Stimulated activated naive CD8-positive, alpha-beta T cell treated with anti-CD3 and anti-CD28 coated beads, Interleukin-15, Interleukin-2, amounts not matched to agents 100 ng/mL and 50 ng/mL, for 24 hours (primary cell): ENCODE results near the gene PLCB4.

Experiments used
- H3K27ac Mint-ChIP-seq: one replicate; pipeline ENCODE4 v1.8.0; 2021; ENCODE audit warnings: mild to moderate bottlenecking, mixed read lengths
- H3K27me3 Mint-ChIP-seq: one replicate; pipeline ENCODE4 v1.8.0; 2021; ENCODE audit warnings: mixed read lengths
- H3K36me3 Mint-ChIP-seq: one replicate; pipeline ENCODE4 v1.8.0; 2021; ENCODE audit warnings: low read depth, mixed read lengths
- H3K4me1 Mint-ChIP-seq: one replicate; pipeline ENCODE4 v1.8.0; 2021; ENCODE audit warnings: low read depth, mixed read lengths
- H3K4me3 Mint-ChIP-seq: one replicate; pipeline ENCODE4 v1.8.0; 2021; ENCODE audit warnings: mild to moderate bottlenecking, mixed read lengths
- H3K9me3 Mint-ChIP-seq: one replicate; pipeline ENCODE4 v1.8.0; 2021; ENCODE audit warnings: mixed read lengths

The PLCB4 gene

DNA sequence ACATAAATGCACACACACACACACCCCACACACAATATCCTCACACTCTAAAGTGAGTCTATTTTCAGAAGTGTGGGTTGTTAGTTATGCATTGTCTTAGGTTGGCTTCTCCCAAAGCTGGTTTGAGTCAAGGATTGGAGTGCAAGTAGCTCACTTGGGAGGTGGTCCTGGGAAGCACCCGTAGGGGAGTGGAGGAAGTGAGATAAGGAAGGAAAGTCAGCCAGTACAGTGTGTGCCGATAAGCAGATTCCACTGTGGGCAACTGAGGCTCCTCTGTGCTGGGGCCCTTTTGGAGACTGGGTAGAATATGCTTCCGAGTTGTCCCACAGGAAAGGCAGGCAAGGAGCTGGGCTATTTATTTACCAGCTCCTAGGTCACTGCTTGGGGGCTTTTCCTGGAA lies 67.2 kb downstream of the PLCB4 start:
- Mint-ChIP-seq H3K4me3 (no peak overlapping the region), H3K4me1 (no peaks in the 10 kb centered on the region), H3K9me3 (peaks cover 6% of the 10 kb centered on the region), H3K27me3 (no peaks in the 10 kb centered on the region), H3K36me3 (no peaks in the 10 kb centered on the region), H3K27ac (no peak overlapping the region)

- Mint-ChIP-seq H3K36me3 (no peaks in the 10 kb centered on the region), H3K4me3 (no peak overlapping the region), H3K9me3 (peaks cover 3% of the 10 kb centered on the region), H3K27ac (no peak overlapping the region), H3K27me3 (no peaks in the 10 kb centered on the region), H3K4me1 (no peaks in the 10 kb centered on the region)
Measured at GRCh38 chr20:9137001-9137400, 68.1 kb downstream of the PLCB4 start.

DNA sequence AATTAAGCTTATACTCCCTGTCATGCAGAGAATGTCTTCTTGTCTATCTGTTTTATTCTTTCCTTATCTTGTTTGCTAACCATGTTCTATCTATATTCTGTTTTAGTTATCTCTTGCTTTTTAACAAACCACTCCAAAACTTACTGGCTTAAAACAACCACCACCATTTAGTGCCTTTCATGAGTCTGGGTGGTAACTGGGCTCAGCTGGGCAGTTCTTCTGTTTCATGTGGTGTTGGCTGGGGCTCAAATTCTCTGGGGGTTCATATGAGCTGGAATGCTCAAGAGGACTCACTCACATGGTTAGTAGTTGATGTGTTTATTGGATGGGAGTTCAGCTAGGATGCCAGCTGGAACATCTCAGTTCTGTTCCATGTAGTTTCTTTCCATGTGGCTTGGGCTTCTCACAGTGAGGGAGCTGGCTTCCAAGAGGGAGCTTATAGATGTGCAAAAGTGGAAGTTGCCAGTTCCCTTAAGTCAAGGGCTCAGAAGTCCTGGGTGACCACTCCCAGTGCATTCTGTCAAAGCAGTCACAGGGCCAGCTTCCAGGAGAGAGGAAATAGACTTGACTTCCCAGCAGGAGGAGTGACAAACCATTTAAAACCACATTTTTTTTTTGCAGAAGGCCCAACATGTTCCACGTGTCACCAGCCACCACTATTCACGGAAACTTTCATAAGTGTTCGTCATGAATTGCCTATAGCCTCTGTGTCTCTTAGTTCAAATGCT lies 70.4 kb downstream of the PLCB4 start:
- H3K4me3 Mint-ChIP-seq, result no peak overlapping the region
- H3K9me3 Mint-ChIP-seq, result peaks cover 5% of the 10 kb centered on the region
- no peaks in the 10 kb centered on the region for H3K27me3 Mint-ChIP-seq
- no peaks in the 10 kb centered on the region for H3K4me1 Mint-ChIP-seq
- no peak overlapping the region for H3K27ac Mint-ChIP-seq
- H3K36me3 Mint-ChIP-seq, result no peaks in the 10 kb centered on the region

DNA sequence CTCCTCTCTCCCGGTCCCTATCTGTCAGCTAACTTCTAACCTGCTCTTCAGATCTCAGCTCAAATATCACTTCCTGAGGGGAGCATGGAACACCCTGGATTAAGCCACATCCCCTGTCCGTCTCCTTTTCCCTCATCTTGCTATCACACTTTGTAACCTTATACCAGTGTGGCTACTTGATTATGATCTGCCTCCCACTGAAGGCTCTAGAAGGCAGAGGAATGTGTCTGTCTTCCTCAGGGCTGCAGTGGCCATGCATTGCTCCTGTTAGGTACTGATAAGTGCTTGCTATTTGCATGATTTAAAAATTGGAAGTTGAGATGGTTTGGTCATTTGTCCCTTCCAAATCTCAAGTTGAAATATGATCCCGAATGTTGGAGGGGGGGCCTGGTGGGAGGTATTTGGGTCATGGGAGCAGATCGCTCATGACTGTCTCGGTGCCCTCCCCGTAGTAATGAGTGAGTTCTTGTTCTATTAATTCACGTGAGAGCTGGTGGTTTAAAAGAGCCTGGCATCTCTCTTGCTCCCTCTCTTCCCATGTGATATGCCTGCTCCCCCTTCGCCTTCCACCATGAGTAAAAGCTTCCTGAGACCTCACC lies 71.4 kb downstream of the PLCB4 start:
- Mint-ChIP-seq H3K36me3 (no peaks in the 10 kb centered on the region), H3K27ac (no peak overlapping the region), H3K27me3 (no peaks in the 10 kb centered on the region)

GRCh38 chr20:9141070-9141469 lies 72.2 kb downstream of the PLCB4 start:
- Mint-ChIP-seq H3K36me3 (no peaks in the 10 kb centered on the region), H3K4me1 (no peaks in the 10 kb centered on the region), H3K4me3 (no peak overlapping the region), H3K27ac (no peak overlapping the region), H3K27me3 (no peaks in the 10 kb centered on the region), H3K9me3 (peaks cover 9% of the 10 kb centered on the region)

More for the DNA sequence above, 71.4 kb downstream of the PLCB4 start:
- H3K9me3 Mint-ChIP-seq, result peaks cover 5% of the 10 kb centered on the region
- H3K4me3 Mint-ChIP-seq, result no peak overlapping the region
- no peaks in the 10 kb centered on the region for H3K4me1 Mint-ChIP-seq

DNA sequence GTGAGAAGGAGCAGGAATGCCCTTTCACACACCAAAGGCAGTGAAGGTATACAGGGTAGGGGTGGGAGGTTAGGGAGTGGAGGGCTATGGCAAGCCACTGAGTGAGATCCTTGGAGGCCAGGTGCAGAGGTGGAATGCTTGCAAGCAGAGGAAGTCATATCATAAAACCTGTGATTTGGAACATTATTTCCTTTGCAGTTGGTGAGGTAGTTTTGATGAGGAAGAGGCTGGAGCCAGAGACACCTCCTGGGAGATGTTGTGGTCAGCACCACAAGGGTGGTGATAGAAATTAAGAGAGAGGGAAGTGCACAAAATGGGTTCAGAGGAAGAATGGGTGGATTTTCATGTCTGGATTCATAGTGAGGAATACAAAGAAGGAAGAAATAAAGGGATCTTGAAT lies 73.0 kb downstream of the PLCB4 start:
- H3K4me1 Mint-ChIP-seq, result no peaks in the 10 kb centered on the region
- peaks cover 9% of the 10 kb centered on the region for H3K9me3 Mint-ChIP-seq
- H3K27ac Mint-ChIP-seq, result no peak overlapping the region

DNA sequence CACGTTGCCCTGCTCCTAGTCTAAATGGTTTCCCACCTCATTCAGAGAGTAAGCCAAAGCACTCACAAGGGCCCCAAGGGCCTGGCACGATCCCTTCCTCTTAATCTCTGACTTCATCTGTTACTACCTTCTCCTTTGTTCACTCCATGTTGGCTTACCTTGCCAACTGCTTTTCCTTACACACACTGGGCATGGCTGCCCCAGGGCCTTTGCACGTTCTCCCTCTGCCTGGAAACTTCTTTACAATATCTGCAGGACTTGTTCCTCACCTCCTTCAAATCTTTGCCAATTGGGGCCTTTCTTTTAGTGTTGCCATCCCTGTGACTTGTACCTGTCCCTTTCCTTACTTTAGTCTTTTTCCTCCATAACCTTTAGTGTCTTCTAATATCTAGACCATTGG lies 73.9 kb downstream of the PLCB4 start:
- H3K4me1 Mint-ChIP-seq, result no peaks in the 10 kb centered on the region
- no peaks in the 10 kb centered on the region for H3K36me3 Mint-ChIP-seq
- H3K27me3 Mint-ChIP-seq, result no peaks in the 10 kb centered on the region
- H3K27ac Mint-ChIP-seq, result no peak overlapping the region
- peaks cover 9% of the 10 kb centered on the region for H3K9me3 Mint-ChIP-seq
- no peak overlapping the region for H3K4me3 Mint-ChIP-seq

More for the DNA sequence above, 73.0 kb downstream of the PLCB4 start:
- Mint-ChIP-seq H3K36me3 (no peaks in the 10 kb centered on the region), H3K27me3 (no peaks in the 10 kb centered on the region), H3K4me3 (no peak overlapping the region)

GRCh38 chr20:9143926-9144325 lies 75.0 kb downstream of the PLCB4 start:
- no peak overlapping the region for H3K4me3 Mint-ChIP-seq
- H3K27ac Mint-ChIP-seq, result no peak overlapping the region
- no peaks in the 10 kb centered on the region for H3K4me1 Mint-ChIP-seq
- H3K36me3 Mint-ChIP-seq, result no peaks in the 10 kb centered on the region
- peaks cover 9% of the 10 kb centered on the region for H3K9me3 Mint-ChIP-seq
- H3K27me3 Mint-ChIP-seq, result no peaks in the 10 kb centered on the region

DNA sequence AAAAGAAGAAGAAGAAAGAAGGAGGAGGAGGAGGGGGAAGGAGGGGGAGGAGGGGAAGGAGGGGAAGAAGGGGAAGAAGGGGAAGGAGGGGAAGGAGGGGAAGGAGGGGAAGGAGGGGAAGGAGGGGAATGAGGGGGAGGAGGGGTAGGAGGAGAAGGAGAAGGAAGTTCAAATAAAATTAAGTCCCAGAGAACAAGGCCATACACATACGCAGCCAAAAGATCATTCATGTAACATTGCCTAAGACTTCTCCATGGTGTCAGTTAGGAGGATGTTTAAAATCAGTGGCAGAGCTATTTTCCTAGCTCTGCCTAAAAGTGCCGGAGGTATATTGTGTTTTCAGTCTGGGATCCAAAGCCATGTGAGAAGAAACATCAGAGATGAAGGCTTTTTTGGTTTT lies 75.8 kb downstream of the PLCB4 start:
- no peak overlapping the region for H3K4me3 Mint-ChIP-seq
- peaks cover 9% of the 10 kb centered on the region for H3K9me3 Mint-ChIP-seq
- no peaks in the 10 kb centered on the region for H3K4me1 Mint-ChIP-seq
- no peaks in the 10 kb centered on the region for H3K36me3 Mint-ChIP-seq
- H3K27me3 Mint-ChIP-seq, result no peaks in the 10 kb centered on the region
- H3K27ac Mint-ChIP-seq, result no peak overlapping the region

- no peaks in the 10 kb centered on the region for H3K27me3 Mint-ChIP-seq
- H3K4me1 Mint-ChIP-seq, result no peaks in the 10 kb centered on the region
- H3K4me3 Mint-ChIP-seq, result no peak overlapping the region
- H3K36me3 Mint-ChIP-seq, result no peaks in the 10 kb centered on the region
- no peak overlapping the region for H3K27ac Mint-ChIP-seq
- H3K9me3 Mint-ChIP-seq, result peaks cover 9% of the 10 kb centered on the region
Measured at GRCh38 chr20:9145142-9145541, 76.3 kb downstream of the PLCB4 start.

DNA sequence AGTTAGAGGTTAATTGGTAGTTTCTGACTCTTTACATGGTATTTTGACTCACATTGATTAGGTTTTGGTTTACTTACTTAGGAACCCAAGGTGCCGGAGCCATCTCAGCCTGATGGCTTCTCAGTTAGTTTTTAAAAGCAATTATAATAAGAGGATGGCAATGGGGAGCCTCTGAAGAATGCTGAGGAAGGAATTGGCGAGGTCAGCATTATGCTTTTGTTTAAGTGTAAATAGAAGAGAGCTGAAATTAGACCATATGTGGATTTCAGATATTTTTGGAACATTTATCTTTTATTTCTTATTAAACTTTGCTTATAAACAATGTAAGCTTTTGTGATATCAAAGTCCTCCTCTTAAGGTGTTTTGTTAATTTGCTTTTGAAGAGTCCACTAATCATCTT lies 77.8 kb downstream of the PLCB4 start:
- H3K9me3 Mint-ChIP-seq, result peaks cover 13% of the 10 kb centered on the region
- H3K27me3 Mint-ChIP-seq, result no peaks in the 10 kb centered on the region
- H3K4me3 Mint-ChIP-seq, result no peak overlapping the region
- H3K27ac Mint-ChIP-seq, result no peak overlapping the region
- no peaks in the 10 kb centered on the region for H3K4me1 Mint-ChIP-seq
- no peaks in the 10 kb centered on the region for H3K36me3 Mint-ChIP-seq

DNA sequence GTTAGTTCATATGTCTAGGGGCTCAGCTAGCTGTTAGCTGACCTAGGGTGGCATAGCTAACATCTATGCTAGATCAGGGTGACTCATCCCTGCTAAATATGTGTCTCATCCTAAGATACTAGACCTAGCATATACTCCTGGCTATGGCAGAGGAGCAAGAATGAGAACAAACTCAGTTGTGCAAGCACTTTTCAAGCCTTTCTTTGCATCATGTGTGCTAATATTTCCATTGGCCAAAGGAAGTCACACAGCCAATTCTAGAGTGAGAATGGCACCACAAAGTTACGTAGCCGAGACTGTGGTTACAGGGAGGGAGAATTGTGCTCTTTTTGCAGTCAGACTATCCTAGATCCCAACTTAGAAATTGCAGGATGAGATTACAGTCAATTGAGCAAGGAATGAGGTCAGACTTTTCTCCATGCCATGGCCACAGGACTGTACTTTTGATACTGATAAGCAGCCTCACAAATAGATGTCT lies 78.7 kb downstream of the PLCB4 start:
- Mint-ChIP-seq H3K36me3 (no peaks in the 10 kb centered on the region), H3K4me1 (no peaks in the 10 kb centered on the region), H3K27me3 (no peaks in the 10 kb centered on the region), H3K27ac (no peak overlapping the region), H3K4me3 (no peak overlapping the region), H3K9me3 (peaks cover 15% of the 10 kb centered on the region)

- Mint-ChIP-seq H3K4me3 (no peak overlapping the region), H3K4me1 (no peaks in the 10 kb centered on the region), H3K9me3 (peaks cover 10% of the 10 kb centered on the region), H3K27me3 (no peaks in the 10 kb centered on the region), H3K27ac (no peak overlapping the region), H3K36me3 (no peaks in the 10 kb centered on the region)
Measured at GRCh38 chr20:9148291-9148690, 79.4 kb downstream of the PLCB4 start.

- H3K27ac Mint-ChIP-seq, result no peak overlapping the region
- H3K4me1 Mint-ChIP-seq, result no peaks in the 10 kb centered on the region
- H3K9me3 Mint-ChIP-seq, result peaks cover 10% of the 10 kb centered on the region
- H3K27me3 Mint-ChIP-seq, result no peaks in the 10 kb centered on the region
- no peak overlapping the region for H3K4me3 Mint-ChIP-seq
- H3K36me3 Mint-ChIP-seq, result no peaks in the 10 kb centered on the region
Measured at GRCh38 chr20:9149087-9149486, 80.2 kb downstream of the PLCB4 start.

DNA sequence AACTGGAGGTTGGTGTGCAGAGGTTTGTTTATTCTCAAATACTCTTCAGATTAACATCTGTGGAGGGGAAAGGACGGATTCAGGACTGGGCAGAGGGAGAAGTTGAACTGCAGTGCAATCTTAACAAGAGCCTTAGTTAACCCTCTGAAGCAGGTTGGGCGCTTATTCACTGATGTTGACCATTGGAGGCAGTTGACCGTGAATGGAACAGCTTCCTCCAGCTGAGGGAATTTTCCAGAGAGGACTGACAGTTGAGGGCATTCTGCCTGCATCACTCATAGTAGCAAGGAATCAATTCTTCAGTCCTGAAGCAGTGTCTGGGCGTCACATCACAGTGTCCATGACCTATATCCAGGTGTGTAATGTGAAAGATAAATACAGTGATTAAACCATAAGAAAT lies 80.9 kb downstream of the PLCB4 start:
- no peaks in the 10 kb centered on the region for H3K27me3 Mint-ChIP-seq
- no peak overlapping the region for H3K27ac Mint-ChIP-seq
- H3K36me3 Mint-ChIP-seq, result no peaks in the 10 kb centered on the region
- H3K4me1 Mint-ChIP-seq, result no peaks in the 10 kb centered on the region
- H3K4me3 Mint-ChIP-seq, result no peak overlapping the region
- peaks cover 10% of the 10 kb centered on the region for H3K9me3 Mint-ChIP-seq

DNA sequence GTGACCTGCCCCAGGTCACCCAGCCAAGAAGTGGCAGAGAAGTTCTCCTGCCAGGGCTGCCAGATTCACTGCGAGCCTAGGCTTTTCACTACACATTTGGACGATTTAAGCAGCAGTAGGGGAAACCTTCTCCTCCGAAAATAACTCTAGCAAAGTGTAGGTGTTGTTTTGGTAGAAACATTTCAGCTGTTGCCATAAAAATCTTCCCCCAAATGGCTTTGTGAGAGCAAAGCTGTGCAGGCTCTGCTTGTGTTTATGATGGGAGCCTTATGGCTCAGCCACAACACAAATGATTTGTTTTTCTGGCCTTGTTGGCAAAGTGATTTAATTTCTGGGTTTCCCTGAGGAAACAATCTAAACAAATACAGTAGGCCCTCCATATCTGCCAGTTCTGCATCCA lies 81.8 kb downstream of the PLCB4 start:
- Mint-ChIP-seq H3K4me3 (no peak overlapping the region), H3K27me3 (no peaks in the 10 kb centered on the region), H3K36me3 (no peaks in the 10 kb centered on the region), H3K4me1 (no peaks in the 10 kb centered on the region), H3K9me3 (peaks cover 6% of the 10 kb centered on the region), H3K27ac (no peak overlapping the region)
